HG02588 (cell line): ENCODE measurements around the gene TMEM184A.

Experiments used
- ATAC-seq: cut with Tn5 transposase; IDR thresholded peaks from one replicate; pipeline ENCODE4 v1.9.1; 2021; ENCODE audit warnings: mild to moderate bottlenecking, moderate library complexity; ENCODE audit not compliant: unreplicated experiment

The TMEM184A gene

GRCh38 chr7:1540776-1541271 lies 15.2 kb downstream of the TMEM184A start:
- ATAC-seq = no peak

- no peak for ATAC-seq
These were observed 15.9 kb downstream of the TMEM184A start for GRCh38 chr7:1539882-1540775.

GRCh38 chr7:1539181-1539881 lies 16.7 kb downstream of the TMEM184A start:
- ATAC-seq = no peak

DNA sequence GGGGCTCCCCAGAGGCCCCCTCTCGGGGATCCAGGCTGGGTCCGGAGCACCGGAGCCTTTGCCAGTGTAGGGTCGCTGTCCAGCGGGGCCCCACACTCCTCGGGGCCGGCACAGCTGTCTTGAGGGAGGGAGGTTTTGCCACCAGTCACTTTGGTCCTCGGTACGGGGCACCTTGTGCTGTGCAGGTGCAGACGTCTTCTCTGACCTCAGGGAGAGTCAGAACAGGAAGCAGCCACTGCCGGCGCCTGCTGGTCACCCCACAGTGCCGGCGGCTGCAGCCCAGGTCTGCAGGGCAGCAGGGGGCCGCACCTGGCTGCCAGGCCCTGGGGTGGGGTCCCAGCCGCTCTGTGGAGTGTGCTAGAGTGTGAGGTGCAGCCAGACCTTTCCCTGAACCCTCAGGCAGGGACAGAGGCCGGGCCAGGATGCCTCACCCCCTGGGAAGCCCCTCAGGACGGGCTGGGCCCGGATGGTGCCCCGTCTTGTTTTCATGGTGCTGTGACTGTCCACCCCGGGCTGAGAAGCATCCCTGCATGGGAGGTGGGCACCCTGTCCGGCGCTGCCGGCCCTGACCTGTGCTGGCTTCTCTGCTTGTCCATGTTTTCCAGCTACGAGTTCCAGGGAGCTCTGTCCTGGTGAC lies 17.3 kb downstream of the TMEM184A start:
- no peak for ATAC-seq

GRCh38 chr7:1537535-1538412 lies 18.2 kb downstream of the TMEM184A start:
- no peak for ATAC-seq

- ATAC-seq = no peak
These were observed 19.1 kb downstream of the TMEM184A start for GRCh38 chr7:1536743-1537534.

GRCh38 chr7:1536455-1536742 lies 19.6 kb downstream of the TMEM184A start:
- ATAC-seq = no peak

DNA sequence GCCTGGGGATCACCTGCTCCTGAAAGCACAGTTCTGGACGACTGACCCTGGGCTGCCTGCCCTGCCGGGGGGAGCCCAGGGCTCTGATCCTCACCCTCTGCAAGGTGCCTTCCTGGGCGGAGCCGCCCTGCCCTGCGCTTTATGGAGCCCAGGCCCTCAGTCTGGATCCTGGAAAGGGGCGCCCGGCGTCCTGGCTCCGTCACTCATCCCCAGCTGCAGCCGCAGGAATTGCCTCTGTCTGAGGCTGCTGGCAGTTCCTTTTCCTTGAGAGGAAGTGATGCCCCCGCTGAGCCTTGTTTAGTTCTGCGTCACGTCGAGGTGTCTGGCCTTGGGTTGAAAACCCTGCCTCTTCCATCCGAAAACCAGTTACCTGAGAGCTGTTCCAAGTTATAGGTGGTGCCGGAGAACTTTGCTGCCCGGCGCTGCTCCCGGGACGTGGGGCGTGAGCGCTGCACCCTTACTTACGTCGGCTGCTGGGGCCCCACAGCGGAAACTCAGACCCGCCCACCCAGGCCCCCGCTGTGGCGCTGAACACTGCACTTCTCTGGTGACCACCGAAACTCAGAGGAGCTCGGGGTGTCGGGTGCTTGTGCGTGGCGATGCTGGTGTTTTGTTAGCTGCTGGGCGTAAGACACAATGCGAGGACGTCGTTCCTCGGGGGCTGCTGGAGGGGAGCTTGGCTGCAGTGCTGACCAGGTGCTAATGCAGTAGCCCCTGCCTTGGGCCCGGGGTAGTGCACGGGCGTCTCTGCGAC lies 20.1 kb downstream of the TMEM184A start:
- ATAC-seq = no peak

GRCh38 chr7:1535100-1535458 lies 20.9 kb downstream of the TMEM184A start:
- ATAC-seq = no peak

GRCh38 chr7:1534330-1535099 lies 21.5 kb downstream of the TMEM184A start:
- ATAC-seq = no peak

GRCh38 chr7:1533547-1534329 lies 22.3 kb downstream of the TMEM184A start:
- peak; percentile 30 for ATAC-seq

DNA sequence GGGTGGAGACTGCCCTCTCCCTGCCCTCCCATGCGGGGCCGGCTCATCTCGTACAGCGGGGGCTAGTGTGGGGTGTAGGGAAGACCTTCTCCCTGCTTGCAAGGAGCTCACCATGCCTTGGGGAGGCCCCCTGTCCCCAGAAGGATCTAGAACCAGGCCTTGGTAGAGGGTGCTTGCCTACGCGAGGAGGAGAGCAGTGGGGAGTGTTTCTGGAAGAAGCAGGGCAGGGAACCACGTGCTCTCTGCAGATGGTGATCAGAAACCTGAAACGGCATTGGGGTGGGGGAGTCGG lies 22.8 kb downstream of the TMEM184A start:
- ATAC-seq = no peak

- ATAC-seq = no peak
These were observed 23.4 kb downstream of the TMEM184A start for GRCh38 chr7:1532456-1533254.

DNA sequence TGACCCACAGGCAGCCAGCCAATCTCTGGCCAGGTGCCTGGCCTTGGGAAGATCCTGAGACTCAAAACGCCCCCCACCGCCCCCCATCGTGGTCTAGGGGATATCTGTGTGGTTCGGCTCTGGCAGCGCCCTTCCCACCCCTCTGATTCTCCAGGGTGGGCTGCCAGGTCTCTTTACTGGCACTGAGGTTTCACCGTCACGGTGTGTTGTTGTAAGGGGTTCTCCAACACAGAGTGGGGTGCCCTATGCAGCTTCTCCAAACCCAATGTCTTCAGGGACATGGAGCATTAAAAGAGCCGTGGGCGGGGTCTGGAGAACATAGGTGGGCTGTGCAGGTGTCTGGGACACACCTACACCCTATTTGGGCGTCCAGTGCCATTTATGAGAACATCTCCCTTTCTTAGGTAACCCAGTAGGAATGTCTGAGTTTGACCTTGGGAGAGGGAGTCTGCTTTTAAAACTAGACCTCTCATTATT lies 24.0 kb downstream of the TMEM184A start:
- no peak for ATAC-seq

DNA sequence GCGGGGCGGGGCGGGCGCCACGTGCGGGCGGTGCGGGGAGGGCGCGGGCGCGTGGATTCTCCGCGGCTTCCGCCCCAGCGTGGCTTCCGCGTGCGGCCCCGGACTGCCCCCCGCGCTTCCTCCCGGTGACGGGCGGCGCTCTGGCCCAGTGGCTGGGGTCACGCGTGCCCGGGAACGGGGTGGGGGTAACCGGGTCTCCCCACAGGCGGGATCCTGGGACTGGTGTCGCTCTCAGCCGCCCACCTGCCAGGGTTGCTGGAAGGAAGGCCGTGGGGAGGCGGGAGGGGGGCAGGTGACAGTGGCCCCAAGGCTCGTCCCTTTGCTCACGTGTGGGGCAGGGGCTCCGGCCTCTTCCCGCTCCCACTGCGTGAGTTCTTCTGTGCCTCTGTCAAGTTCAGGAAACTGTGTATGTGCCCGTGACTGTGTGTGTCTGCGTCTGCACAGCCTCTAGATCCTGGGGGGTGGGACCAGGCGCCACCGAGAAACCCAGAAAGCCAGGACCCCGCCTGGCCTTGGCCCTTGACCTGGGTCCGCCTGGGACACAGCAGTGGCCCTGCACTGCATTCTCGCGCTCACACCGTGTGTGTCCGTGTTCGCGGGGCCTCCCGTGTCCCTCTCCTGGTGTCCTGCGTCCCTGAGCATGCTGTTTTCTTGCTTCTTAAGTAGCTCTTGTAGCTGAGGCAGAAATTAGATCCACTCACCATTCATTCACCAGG lies 24.6 kb downstream of the TMEM184A start:
- ATAC-seq = peak; percentile 8

DNA sequence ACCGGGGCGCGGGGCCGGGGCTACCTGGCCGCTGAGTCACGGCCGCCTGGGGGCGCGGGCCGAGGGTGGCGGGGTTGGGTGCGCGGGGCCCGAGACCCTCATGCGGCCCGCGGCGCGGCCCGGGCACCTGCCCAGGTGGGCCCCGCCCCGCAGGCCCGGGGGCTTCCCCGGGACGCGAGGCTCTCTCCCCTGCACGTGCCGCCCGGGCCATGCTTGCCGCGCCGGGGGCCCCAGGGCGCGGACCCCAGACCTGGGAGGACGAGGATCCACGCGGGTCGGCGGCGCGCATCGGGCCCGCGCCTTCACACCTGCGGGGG lies 25.1 kb downstream of the TMEM184A start:
- peak; percentile 9 for ATAC-seq
